ENCODE measurements around the gene A3GALT2.

A3GALT2 gene

GRCh38 chr1:33320619-33321165 is at the start of gene A3GALT2:
Gene A3GALT2, minus strand, starts transcription at chr1:33321098. Its CDS starts 0 bp downstream, at chr1:33321098.
- DNase-seq (ENCODE audit: low read depth, low spot score): no peak

DNA sequence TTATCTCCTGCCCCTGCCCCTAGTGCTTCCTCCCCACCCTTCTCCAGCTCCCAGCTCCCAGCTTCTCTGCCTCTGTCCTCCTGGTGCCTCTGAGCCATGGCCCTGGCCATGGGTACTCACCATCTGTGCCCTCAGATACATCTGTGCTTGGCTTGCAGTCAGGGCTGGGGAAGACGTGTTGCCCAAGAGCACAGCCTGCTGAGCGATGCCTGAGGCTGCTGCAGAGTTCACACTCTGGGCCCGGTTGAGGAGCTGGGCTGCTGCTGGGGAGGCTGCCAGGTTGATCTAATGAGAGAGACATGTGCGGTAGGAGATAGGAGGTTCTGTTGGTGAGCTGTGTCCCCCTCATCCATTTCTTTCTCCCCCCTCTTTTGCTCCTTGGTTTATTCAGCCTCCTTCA is 49.4 kb upstream of the A3GALT2 start:
- DNase-seq (ENCODE audit: low read depth, low spot score): peak; percentile 14

GRCh38 chr1:33369764-33370163 is 48.9 kb upstream of the A3GALT2 start:
- no peak for DNase-seq (ENCODE audit: low read depth, low spot score)

GRCh38 chr1:33369081-33369480 is 48.2 kb upstream of the A3GALT2 start:
- no peak for DNase-seq (ENCODE audit: low read depth, low spot score)

DNA sequence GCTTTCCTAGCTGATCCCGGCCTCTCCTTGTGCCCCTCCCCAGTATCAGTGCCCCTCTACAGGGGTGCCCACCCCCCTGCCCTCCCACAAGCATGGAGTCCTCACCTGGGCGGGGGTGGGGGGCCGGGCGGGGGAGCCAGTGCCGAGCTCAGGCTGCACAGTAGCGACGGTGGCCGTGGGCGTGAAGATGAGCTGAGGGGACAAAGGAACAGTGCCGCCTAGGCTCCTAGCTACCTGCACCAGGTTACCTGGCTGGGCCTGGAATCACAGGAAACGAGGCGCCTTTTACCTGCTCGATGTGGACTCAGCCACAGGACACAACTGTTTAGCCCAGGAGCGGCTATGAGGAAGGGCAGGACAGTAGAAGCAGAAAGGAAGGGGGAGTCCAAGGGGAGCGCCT is 47.5 kb upstream of the A3GALT2 start:
- no peak for DNase-seq (ENCODE audit: low read depth, low spot score)

- DNase-seq (ENCODE audit: low read depth, low spot score): peak; percentile 91
These were observed 46.8 kb upstream of the A3GALT2 start for GRCh38 chr1:33367485-33368405.

- DNase-seq (ENCODE audit: low read depth, low spot score): no peak
These were observed 46.0 kb upstream of the A3GALT2 start for GRCh38 chr1:33366762-33367484.

DNA sequence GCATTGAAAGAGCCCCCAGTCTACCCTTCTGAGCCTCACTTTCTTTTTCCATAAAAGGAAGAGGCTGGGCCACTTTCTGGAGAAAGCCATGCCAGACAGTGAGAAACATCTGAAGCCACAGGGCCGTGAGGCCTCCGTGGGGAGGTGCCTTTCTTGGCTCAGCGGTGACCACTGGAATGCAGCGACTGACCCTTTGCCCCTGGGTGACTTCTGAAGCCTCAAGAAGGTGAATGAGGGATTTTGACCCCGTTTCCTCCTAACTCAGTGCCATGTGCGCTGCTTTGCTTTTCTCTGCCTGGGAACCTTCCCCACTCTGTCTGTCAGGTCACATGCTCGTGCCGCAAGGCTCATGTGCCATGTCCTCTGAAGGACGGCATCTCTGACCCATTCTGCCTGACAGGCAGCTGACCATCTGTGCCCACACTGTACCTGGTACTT is 44.7 kb upstream of the A3GALT2 start:
- peak; percentile 85 for DNase-seq (ENCODE audit: low read depth, low spot score)

DNA sequence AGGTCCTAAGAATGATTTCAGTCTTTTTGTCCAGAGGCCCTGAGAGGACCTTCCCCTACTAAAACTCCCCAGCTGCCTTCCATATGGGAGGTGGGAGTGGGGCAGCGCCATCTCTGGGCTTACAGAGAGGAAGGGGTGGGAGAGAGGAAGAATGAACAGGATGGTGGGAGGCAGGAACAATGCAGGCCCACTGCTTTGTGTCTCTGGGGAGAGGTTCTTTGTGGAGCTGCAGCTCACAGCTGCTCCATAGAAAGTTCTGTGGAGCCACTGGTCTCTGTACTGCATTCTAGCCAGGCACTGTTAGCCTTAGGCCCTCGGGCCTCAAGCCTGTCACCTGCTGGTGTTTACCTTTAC is 43.6 kb upstream of the A3GALT2 start:
- DNase-seq (ENCODE audit: low read depth, low spot score): no peak

GRCh38 chr1:33363470-33363861 is 42.6 kb upstream of the A3GALT2 start:
- no peak for DNase-seq (ENCODE audit: low read depth, low spot score)

DNA sequence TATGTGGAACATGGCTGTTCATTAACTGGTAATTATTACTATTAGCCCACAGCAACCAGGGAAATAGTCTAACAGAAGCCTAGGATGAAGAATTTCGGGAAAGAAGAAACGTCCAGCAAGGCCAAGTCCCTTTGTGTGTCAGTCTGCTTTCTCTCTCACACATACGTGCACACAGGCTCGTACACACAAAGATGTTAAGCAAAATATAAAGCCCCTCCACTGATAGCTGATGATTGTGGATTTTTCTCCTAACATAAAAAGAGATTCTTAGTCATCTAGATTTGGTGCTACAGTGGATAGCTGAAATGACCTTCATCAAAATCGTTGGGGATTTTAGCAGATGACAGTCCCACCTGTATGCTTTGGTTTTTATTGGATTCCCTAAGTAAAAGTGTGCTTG is 42.1 kb upstream of the A3GALT2 start:
- no peak for DNase-seq (ENCODE audit: low read depth, low spot score)

DNA sequence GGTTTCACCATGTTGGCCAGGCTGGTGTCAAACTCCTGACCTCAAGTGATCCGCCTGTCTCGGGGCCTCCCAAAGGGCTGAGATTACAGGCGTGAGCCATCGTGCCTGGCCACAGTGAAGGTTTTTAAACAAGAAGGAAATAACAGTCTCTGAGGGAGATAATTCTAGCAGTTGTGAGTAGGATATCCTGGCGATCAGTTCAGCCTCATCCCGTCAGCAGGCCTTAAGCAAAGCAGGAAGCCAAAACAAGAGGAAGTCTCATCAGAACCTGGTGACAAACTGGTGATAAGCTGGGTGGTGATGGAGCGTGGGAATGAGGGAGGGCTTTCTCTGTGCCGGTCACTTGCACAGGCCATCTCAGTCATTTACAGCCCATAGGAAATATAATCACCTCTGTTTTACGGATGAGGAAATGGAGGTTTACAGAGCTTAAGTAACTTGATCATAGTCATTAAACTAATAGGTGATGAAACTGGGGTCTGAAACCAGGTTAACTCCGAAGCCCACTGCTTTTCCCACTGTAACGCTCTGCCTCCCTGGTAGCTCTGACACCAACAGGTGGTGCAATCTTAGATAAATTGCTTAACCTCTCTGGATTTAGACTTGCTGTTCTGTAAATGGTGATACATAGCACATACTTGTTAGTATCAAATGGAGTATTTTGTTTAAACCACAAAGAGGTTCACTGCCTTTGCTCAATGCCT is 40.8 kb upstream of the A3GALT2 start:
- DNase-seq (ENCODE audit: low read depth, low spot score): no peak

GRCh38 chr1:33360367-33360766 is 39.5 kb upstream of the A3GALT2 start:
- DNase-seq (ENCODE audit: low read depth, low spot score): no peak

DNA sequence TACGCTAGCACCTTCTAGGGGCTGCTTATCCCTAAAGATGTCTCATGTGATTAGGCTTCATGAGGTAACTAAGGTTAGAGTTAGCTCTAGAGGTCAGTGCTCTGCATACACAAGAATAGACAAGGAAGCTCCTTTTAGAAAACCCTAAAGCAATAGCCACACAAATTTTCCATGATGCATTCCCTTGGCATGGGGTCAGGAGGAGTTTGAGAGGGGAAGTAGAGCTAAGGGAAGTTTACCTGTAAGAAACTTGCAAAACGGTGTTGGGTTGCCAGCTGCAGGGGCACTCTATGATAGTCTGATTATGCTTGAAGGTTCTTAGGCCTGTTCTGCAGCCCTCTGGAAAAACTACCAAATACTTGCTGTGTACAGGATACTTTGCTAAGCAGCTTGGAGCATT is 39.0 kb upstream of the A3GALT2 start:
- DNase-seq (ENCODE audit: low read depth, low spot score): no peak

- no peak for DNase-seq (ENCODE audit: low read depth, low spot score)
These were observed 38.1 kb upstream of the A3GALT2 start for GRCh38 chr1:33358795-33359503.

DNA sequence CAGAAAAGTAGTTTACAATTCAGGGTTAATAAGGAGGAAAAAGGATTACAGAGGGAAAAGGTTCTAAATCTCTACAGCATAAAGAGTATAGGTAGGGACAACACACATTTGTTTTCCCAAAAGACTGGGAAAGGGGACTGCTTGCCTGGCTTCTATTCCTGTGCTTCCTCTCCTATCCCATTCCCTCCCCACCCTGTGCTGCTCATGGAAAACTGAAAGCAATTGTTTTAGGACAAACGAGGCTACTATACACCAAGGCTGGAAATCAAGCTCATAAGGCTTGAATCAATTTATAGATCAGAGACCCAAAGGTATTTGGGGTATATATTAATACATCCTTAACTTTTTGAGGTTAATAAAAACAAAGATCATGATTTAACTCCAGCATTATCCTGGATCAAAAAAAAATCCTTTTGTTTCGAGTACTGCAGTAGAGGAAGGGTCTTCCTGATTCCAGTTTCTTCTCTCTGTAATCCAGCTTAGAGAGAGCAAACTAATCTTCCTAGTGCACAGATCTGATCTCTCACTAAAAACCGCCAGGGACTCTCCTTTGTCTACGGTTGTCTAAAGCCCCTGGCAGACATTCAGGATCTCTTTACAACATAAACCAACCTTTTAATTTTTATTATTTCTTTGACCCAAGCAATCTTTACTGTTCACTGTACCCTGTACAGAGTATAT is 37.4 kb upstream of the A3GALT2 start:
- DNase-seq (ENCODE audit: low read depth, low spot score): no peak

- no peak for DNase-seq (ENCODE audit: low read depth, low spot score)
These were observed 36.2 kb upstream of the A3GALT2 start for GRCh38 chr1:33357099-33357498.

- no peak for DNase-seq (ENCODE audit: low read depth, low spot score)
These were observed 33.9 kb upstream of the A3GALT2 start for GRCh38 chr1:33354707-33355316.

DNA sequence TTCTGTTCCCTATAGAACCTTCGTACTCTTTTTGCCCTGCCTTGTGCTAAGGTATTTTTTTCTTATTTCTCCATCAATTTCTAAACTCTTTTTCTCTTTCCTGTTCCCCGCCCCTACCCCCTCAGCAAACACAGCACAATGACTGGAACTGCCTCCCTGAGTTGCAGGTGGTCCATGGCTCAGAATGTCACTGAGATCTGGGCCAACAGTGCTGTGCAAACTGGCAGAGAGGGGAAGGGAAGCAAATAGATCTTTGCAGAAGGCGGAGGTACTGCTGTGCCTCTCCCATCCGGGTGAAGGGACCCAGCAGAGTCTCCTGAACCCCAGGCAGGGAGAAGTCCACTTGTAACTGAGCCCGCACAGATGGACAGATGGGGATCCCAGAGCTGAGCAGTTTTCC is 32.6 kb upstream of the A3GALT2 start:
- DNase-seq (ENCODE audit: low read depth, low spot score): no peak

DNA sequence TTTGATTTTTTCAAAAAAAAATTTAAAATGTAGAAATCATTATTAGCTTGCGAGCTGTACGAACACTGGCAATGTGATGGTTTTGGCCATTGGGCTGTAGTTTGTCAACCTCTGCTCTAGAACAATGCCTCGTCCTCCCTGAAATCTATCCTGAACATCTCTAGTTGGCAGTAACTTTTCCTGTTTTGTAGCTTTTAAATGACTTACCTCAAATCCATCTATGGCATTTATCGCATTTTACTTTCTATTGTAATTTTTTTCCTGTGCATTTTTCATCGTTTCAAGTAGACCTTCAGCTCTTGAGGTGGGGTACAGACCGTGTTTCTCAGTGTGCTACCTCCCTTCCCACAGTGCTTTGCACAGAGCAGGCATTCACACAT is 30.4 kb upstream of the A3GALT2 start:
- DNase-seq (ENCODE audit: low read depth, low spot score): no peak
